Tibial artery (tissue), 4 donors: Measurements from ENCODE around the gene ARL8A.

ENCODE experiments used
- DNase-seq, 2 donors: peaks; one replicate each; pipeline ENCODE4 v3.0.0-alpha.2; 2019
- H3K27ac ChIP-seq, 2 donors: fragments of 200-600 bp; sonication (generic) in 1 of 2; 1 replicate in 1 of 2; 2 replicates in 1 of 2; pipeline ENCODE4 v1.5.1; 2018 to 2019; ENCODE audit warnings: mild to moderate bottlenecking in 1 of 2
- H3K27me3 ChIP-seq, 2 donors: fragments of 200-600 bp; sonication (generic) in 1 of 2; one replicate each; pipeline versions ENCODE4 v1.5.1 to v1.6.0; 2016 to 2019
- H3K36me3 ChIP-seq, 3 donors: fragments of 200-600 bp; sonication (generic) in 2 of 3; one replicate each; pipeline ENCODE4 v1.5.1; 2016 to 2019; ENCODE audit warnings: mild to moderate bottlenecking in 2 of 3
- H3K4me1 ChIP-seq, 4 donors: fragments of 200-600 bp; sonication (generic) in 2 of 4; 1 replicate in 3 of 4; 2 replicates in 1 of 4; pipeline ENCODE4 v1.5.1; 2016 to 2019
- H3K4me3 ChIP-seq, 2 donors: fragments of 200-600 bp; sonication (generic) in 1 of 2; 1 replicate in 1 of 2; 2 replicates in 1 of 2; pipeline ENCODE4 v1.5.1; 2018 to 2019; ENCODE audit warnings: mild to moderate bottlenecking in 2 of 2
- H3K9me3 ChIP-seq, 3 donors: fragments of 200-600 bp; sonication (generic) in 1 of 3; one replicate each; pipeline ENCODE4 v1.5.1; 2016 to 2019
- intact Hi-C: fragments of 100-400 bp; cut with DNase I; formaldehyde crosslinking; loops from one replicate; pipeline ENCODE4 v1.15.0; 2023; ENCODE audit warnings: low total_unique reads
- TF ChIP-seq, protein P1 (sequence below), 2 experiments: fragments of 200-600 bp in 1 of 2; fragments of 450-650 bp in 1 of 2; IDR thresholded peaks; one replicate each; pipeline ENCODE4 v1.5.1; 2017 to 2019; ENCODE audit warnings: antibody characterized with exemption in 2 of 2, mild to moderate bottlenecking in 1 of 2, moderate library complexity in 1 of 2

The ARL8A gene

DNA sequence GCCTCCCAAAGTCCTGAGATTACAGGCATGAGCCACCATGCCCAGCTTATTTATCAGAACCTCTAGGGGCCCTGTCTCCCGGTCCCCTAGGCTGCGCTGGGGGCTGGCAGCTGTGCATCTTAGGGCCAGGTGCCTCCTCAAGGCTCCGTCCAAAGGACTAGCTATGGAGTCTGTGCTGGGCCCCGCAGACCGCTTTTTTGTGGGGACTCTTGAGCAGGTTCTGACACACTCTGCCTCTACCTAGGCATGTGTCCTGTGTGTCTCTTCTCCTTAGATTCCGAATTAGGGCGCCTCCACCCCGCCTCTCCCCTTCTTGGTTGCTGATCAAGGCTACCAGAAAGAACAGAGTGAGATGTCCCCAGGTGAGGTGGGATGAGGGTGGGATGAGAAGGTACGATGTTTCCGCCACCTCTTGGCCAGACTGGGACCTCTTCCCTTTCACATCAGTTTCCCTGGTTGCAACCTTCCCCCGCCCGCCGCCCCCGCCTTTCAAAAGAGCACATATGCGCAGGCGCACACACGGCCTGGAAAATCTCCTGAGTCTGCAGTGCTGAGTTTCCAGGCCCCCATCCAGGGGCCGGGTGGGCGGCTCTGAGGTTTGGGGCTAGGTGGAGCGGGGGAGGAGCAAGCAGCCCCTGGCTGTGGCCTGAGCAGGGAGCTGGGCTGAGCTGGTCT, 20.9 kb upstream of the ARL8A start:
- no peak overlapping the region for H3K27ac ChIP-seq
- no peaks in the 10 kb centered on the region for H3K9me3 ChIP-seq
- peaks cover 0 to 4% of the 10 kb centered on the region in 2 donors for H3K27me3 ChIP-seq
- H3K4me3 ChIP-seq = no peak overlapping the region
- no peak for DNase-seq
- intact Hi-C loops = no loop called here
- H3K4me1 ChIP-seq = peaks cover 0 to 3% (median 0%) of the 10 kb centered on the region in 4 donors
- TF ChIP-seq, protein P1, sequence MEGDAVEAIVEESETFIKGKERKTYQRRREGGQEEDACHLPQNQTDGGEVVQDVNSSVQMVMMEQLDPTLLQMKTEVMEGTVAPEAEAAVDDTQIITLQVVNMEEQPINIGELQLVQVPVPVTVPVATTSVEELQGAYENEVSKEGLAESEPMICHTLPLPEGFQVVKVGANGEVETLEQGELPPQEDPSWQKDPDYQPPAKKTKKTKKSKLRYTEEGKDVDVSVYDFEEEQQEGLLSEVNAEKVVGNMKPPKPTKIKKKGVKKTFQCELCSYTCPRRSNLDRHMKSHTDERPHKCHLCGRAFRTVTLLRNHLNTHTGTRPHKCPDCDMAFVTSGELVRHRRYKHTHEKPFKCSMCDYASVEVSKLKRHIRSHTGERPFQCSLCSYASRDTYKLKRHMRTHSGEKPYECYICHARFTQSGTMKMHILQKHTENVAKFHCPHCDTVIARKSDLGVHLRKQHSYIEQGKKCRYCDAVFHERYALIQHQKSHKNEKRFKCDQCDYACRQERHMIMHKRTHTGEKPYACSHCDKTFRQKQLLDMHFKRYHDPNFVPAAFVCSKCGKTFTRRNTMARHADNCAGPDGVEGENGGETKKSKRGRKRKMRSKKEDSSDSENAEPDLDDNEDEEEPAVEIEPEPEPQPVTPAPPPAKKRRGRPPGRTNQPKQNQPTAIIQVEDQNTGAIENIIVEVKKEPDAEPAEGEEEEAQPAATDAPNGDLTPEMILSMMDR (IDR thresholded peaks at IDR 0.05) = no peak
- H3K36me3 ChIP-seq = no peaks in the 10 kb centered on the region

DNA sequence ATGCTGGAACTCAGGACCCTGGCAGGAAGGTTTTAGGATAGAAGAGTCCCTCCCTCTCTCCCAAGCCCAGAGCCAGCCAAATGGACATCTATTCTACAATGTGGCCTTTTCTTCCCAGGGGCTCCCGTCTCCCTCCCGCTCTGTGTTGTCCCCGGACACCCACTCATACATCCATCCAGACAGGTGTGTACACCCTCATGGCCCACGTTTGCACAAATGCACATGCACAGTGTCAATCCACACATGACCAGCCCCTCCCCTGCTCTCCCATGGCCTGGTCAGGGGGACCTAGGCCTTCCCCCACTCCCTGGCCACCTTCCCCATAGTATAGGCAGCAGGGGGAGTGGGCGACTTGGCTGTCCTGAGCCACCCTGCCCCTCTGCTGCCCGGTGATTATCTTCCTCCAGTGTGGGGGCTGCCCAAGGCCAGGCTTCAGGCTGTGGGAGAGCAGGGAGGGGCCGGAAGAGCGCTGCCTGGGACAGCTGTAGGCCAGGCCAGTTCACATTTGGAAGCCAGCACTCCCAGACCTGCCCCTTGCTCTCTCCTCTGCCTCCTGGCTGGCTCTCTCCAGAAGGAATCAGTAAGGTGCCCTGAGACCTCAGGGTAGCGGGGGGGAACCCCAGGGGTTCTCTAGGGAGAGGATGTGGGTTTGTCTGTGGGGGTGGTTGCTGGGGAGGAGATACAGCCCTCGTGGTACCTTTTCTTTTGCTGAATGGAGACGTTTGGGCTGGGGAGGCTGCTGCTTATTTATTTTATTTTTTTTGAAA, 19.9 kb upstream of the ARL8A start:
- H3K36me3 ChIP-seq = no peaks in the 10 kb centered on the region
- no peaks in the 10 kb centered on the region for H3K9me3 ChIP-seq
- H3K4me1 ChIP-seq = peaks cover 0 to 3% (median 0%) of the 10 kb centered on the region in 4 donors
- no peak overlapping the region for H3K27ac ChIP-seq
- intact Hi-C loops = no loop called here
- H3K4me3 ChIP-seq = no peak overlapping the region
- DNase-seq = no peak
- no peaks in the 10 kb centered on the region for H3K27me3 ChIP-seq
- TF ChIP-seq, protein P1 (IDR thresholded peaks at IDR 0.05) = no peak

DNA sequence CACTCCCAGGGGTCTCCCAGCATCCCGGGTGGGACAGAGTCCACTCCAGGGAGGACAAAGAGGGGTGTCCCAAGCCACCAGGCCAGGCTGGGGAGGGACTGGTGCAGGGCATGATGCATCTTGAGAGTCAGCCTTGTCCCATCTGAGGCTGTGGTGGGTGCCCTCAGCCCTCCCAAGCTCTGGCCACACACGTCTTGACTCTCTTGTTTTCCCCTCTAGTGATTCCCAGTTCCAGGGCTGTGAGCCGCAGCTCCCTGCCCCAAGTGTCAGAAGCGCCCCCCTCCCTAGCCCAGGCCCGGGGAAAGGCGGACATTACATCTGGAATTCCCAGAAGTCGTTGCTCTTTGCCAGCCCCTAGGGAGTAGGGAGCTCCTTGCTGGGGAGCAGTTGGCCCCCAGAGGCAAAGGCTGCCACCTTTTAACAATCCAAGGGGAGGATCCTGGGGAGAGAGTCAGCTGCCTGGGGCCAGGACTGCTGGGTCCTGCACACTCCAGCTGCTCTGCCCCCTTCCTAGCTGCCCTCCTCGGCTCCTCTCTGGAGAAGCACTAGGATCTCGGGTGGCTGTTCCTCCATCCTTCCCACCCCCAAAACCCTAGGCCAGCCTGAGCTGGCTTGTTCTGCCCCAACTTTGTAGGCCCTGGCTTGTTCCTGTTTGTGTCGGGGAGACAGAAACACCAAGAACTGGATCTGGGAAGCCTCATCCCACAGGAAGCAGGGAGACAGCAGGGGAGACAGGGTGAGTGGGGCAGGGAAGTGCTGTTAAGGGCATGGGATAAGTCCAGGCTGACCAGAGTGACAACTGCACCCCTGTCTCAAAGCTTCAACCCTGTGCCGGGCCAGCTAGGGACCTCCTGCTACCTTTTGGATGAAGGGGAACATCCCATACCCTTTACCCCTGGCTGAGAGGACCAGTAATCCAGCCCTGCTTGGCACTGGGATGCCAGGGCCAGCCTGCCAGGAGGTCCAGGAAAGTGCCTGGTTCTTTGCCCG, 19.0 kb upstream of the ARL8A start:
- no peak for DNase-seq
- TF ChIP-seq, protein P1 (IDR thresholded peaks at IDR 0.05) = no peak
- H3K27ac ChIP-seq = no peak overlapping the region
- intact Hi-C loops = no loop called here
- no peaks in the 10 kb centered on the region for H3K9me3 ChIP-seq
- H3K27me3 ChIP-seq = no peaks in the 10 kb centered on the region
- no peak overlapping the region for H3K4me3 ChIP-seq
- peaks cover 0 to 3% (median 0%) of the 10 kb centered on the region in 4 donors for H3K4me1 ChIP-seq
- H3K36me3 ChIP-seq = no peaks in the 10 kb centered on the region

DNA sequence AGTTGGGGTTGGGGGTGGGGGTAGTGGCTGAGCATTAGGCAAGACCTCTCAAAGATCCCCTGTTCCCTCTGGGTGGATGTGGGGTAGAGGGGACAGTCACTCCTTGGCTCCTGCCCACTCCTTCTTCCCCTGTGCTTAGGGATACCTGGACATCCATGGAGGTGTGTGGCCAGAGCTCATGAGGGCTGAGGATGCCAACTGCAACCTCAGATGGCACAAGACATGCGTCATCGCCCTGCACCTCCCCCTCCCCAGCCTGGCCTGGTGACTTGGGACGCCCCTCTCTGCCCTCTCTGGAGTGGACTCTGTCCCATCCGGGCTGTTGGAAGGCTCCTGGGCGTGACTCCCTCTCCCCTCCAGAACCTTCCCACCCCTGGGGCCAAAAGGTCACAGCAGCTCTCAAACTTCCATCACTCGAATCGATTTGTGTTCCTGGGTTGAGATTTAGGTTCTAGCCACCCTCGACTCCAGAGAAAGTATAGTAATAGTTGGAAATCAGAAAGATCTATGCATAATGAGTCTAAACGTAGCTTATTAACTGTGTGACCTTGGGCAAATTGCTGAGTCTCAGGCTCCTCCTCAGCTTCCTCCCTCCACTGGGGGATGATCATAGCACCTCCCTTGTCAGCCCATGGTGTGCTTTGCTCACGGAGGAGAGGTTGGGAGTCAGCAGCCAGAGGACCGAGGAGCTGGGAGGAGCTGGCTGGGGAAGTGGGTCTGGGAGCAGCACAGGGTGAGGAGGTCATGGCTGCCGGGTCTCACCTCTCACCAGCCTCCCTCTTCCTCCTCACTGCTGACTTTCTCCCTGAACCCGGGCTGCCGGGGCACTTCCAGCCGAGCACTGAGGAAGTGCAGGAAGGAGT, 18.1 kb upstream of the ARL8A start:
- intact Hi-C loops = no loop called here
- Histone ChIP-seq H3K9me3 (no peaks in the 10 kb centered on the region), H3K27ac (no peak overlapping the region), H3K36me3 (no peaks in the 10 kb centered on the region), H3K4me1 (peaks cover 0 to 3% (median 0%) of the 10 kb centered on the region in 4 donors), H3K27me3 (no peaks in the 10 kb centered on the region), H3K4me3 (no peak overlapping the region)
- DNase-seq = no peak
- TF ChIP-seq, protein P1 (IDR thresholded peaks at IDR 0.05) = no peak

DNA sequence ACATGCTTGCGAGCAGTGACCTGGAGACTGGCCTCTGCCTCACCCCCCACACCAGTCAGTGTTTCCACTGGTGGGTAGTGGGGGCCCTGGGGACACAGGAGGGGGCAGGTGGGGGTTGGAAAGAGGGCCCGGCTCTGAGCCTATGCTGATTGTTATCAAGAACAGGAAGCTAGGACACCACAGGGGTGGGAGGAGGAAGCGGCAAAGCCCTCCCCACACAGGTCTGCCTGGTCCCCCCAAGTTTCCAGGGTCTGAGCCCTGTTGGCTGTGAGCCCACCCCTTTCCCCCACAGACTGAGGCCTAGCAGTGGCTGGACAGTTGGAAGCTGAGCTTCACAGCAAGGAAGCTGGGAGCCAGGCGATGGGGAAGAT, 17.5 kb upstream of the ARL8A start:
- TF ChIP-seq, protein P1 (IDR thresholded peaks at IDR 0.05) = no peak
- H3K4me3 ChIP-seq = no peak overlapping the region
- intact Hi-C loops = no loop called here
- no peak for DNase-seq
- H3K27me3 ChIP-seq = no peaks in the 10 kb centered on the region
- peaks cover 0 to 3% (median 0%) of the 10 kb centered on the region in 4 donors for H3K4me1 ChIP-seq
- H3K9me3 ChIP-seq = no peaks in the 10 kb centered on the region
- H3K36me3 ChIP-seq = no peaks in the 10 kb centered on the region
- H3K27ac ChIP-seq = no peak overlapping the region
